Loucy (cell line): ENCODE measurements around the gene TRAPPC12.

Source experiments
- H2AFZ ChIP-seq: fragments of 200-600 bp; sonication (generic); 2 replicates; pipeline ENCODE4 v1.6.0; 2016; ENCODE audit warnings: antibody characterized with exemption, mild to moderate bottlenecking, low read length, moderate library complexity
- H3F3A ChIP-seq: fragments of 200-600 bp; 2 replicates; pipeline ENCODE4 v1.6.0; 2016; ENCODE audit warnings: antibody characterized with exemption, low read depth, mild to moderate bottlenecking
- H3K27me3 ChIP-seq: fragments of 200-600 bp; sonication (generic); 2 replicates; pipeline ENCODE4 v1.6.1; 2014; ENCODE audit warnings: low read length, mild to moderate bottlenecking; ENCODE audit not compliant: insufficient read depth, poor library complexity, severe bottlenecking
- H3K36me3 ChIP-seq: fragments of 200-600 bp; sonication (generic); 2 replicates; pipeline ENCODE4 v1.6.1; 2016; ENCODE audit warnings: low read length; ENCODE audit not compliant: insufficient read depth
- H3K4me1 ChIP-seq: fragments of 200-600 bp; sonication (generic); 2 replicates; pipeline ENCODE4 v1.5.1; 2014; ENCODE audit warnings: low read length, mild to moderate bottlenecking; ENCODE audit not compliant: insufficient read depth, poor library complexity, severe bottlenecking
- H3K4me2 ChIP-seq: fragments of 200-600 bp; sonication (generic); 2 replicates; pipeline ENCODE4 v1.6.0; 2014; ENCODE audit warnings: antibody characterized with exemption, low read length, low read depth, mild to moderate bottlenecking; ENCODE audit not compliant: poor library complexity, severe bottlenecking
- H3K4me3 ChIP-seq: fragments of 200-600 bp; sonication (generic); 2 replicates; pipeline ENCODE4 v1.5.1; 2014; ENCODE audit warnings: low read length, mild to moderate bottlenecking, mixed read lengths; ENCODE audit not compliant: poor library complexity, severe bottlenecking
- H3K79me2 ChIP-seq: fragments of 200-600 bp; sonication (generic); 2 replicates; pipeline ENCODE4 v1.6.1; 2014; ENCODE audit warnings: low read length; ENCODE audit not compliant: insufficient read depth
- H3K9ac ChIP-seq: fragments of 200-600 bp; sonication (generic); 2 replicates; pipeline ENCODE4 v1.6.0; 2014; ENCODE audit warnings: mild to moderate bottlenecking, low read depth, low read length, moderate library complexity; ENCODE audit not compliant: poor library complexity, severe bottlenecking
- H3K9me2 ChIP-seq: fragments of 200-600 bp; sonication (generic); replicated peaks from 2 replicates; pipeline ENCODE4 v1.6.1; 2016; ENCODE audit warnings: low read depth, low read length, mixed read lengths
- H3K9me3 ChIP-seq: fragments of 200-600 bp; sonication (generic); 2 replicates; pipeline ENCODE4 v1.6.1; 2014; ENCODE audit warnings: mild to moderate bottlenecking, antibody characterized with exemption, low read length, low read depth; ENCODE audit not compliant: insufficient read depth
- H4K20me1 ChIP-seq: fragments of 200-600 bp; sonication (generic); 2 replicates; pipeline ENCODE4 v1.6.0; 2014; ENCODE audit warnings: antibody characterized with exemption, low read length, mild to moderate bottlenecking; ENCODE audit not compliant: insufficient read depth, poor library complexity, severe bottlenecking
- CTCF ChIP-seq: fragments of 200-600 bp; sonication (generic); conservative IDR thresholded peaks from 2 replicates; pipeline ENCODE4 v1.5.1; 2014; ENCODE audit warnings: mild to moderate bottlenecking, antibody characterized with exemption, low read length
- EZH2phosphoT487 ChIP-seq: fragments of 200-600 bp; IDR thresholded peaks from 2 replicates; pipeline ENCODE4 v1.6.1; 2018; ENCODE audit warnings: antibody characterized with exemption, mild to moderate bottlenecking, moderate library complexity, borderline replicate concordance

Gene TRAPPC12

GRCh38 chr2:3341336-3341735 is 38.2 kb upstream of the TRAPPC12 start:
- H3K9ac ChIP-seq = no peak overlapping the region
- no peak overlapping the region for H3K4me3 ChIP-seq
- H4K20me1 ChIP-seq = no peaks in the 10 kb centered on the region
- no peaks in the 10 kb centered on the region for H3K79me2 ChIP-seq
- no peaks in the 10 kb centered on the region for H3K27me3 ChIP-seq
- H3F3A ChIP-seq = no peaks in the 10 kb centered on the region
- no peak for TF ChIP-seq CTCF
- no peak for TF ChIP-seq EZH2phosphoT487
- H3K9me3 ChIP-seq = no peaks in the 10 kb centered on the region
- no peaks in the 10 kb centered on the region for H3K4me1 ChIP-seq
- no peak overlapping the region for H3K4me2 ChIP-seq
- H3K9me2 ChIP-seq = no peaks in the 10 kb centered on the region
- H3K36me3 ChIP-seq = peaks cover 12% of the 10 kb centered on the region; the same call in 1 of the 2 replicates
- H2AFZ ChIP-seq = no peak overlapping the region

GRCh38 chr2:3342324-3342723 is 37.2 kb upstream of the TRAPPC12 start:
- no peak overlapping the region for H3K4me2 ChIP-seq
- H3K9me3 ChIP-seq = no peaks in the 10 kb centered on the region
- H3K79me2 ChIP-seq = no peaks in the 10 kb centered on the region
- H3K9me2 ChIP-seq = no peaks in the 10 kb centered on the region
- H3K27me3 ChIP-seq = no peaks in the 10 kb centered on the region
- H3K4me1 ChIP-seq = no peaks in the 10 kb centered on the region
- H4K20me1 ChIP-seq = no peaks in the 10 kb centered on the region
- no peaks in the 10 kb centered on the region for H3F3A ChIP-seq
- no peak for TF ChIP-seq EZH2phosphoT487
- no peak for TF ChIP-seq CTCF
- H3K4me3 ChIP-seq = no peak overlapping the region
- no peak overlapping the region for H2AFZ ChIP-seq
- no peak overlapping the region for H3K9ac ChIP-seq
- H3K36me3 ChIP-seq = peaks cover 17% of the 10 kb centered on the region; the same call in 1 of the 2 replicates

GRCh38 chr2:3343012-3343411 is 36.5 kb upstream of the TRAPPC12 start:
- H3F3A ChIP-seq = no peaks in the 10 kb centered on the region
- no peak overlapping the region for H3K4me3 ChIP-seq
- H3K27me3 ChIP-seq = no peaks in the 10 kb centered on the region
- no peaks in the 10 kb centered on the region for H3K4me1 ChIP-seq
- H3K9ac ChIP-seq = no peak overlapping the region
- H3K9me2 ChIP-seq = no peaks in the 10 kb centered on the region
- no peaks in the 10 kb centered on the region for H3K79me2 ChIP-seq
- no peak overlapping the region for H3K4me2 ChIP-seq
- no peak overlapping the region for H2AFZ ChIP-seq
- no peaks in the 10 kb centered on the region for H4K20me1 ChIP-seq
- H3K9me3 ChIP-seq = no peaks in the 10 kb centered on the region
- TF ChIP-seq CTCF (no peak), EZH2phosphoT487 (no peak)
- peaks cover 14% of the 10 kb centered on the region; the same call in 1 of the 2 replicates for H3K36me3 ChIP-seq
